ENCODE measurements around the gene MRPS27. TPM values are rescaled to one million over a fixed set of nuclear protein-coding genes. Genes with fewer than 3 reads are reported as not detected.

MRPS27 gene
- polyA plus RNA-seq, 1 donor, result 52.7 TPM

- H3K27ac ChIP-seq (ENCODE audit: low read length), result no peak overlapping the region
- DNase-seq, result no peak
- H3K9me3 ChIP-seq (ENCODE audit: control insufficient read depth, low read depth, low read length), result no peaks in the 10 kb centered on the region
- H3K4me1 ChIP-seq (ENCODE audit: control insufficient read depth, insufficient read depth, low read length), result no peaks in the 10 kb centered on the region
- peaks cover 69% of the 10 kb centered on the region for H3K36me3 ChIP-seq (ENCODE audit: control insufficient read depth, insufficient read depth, low read length)
- no peaks in the 10 kb centered on the region for H3K27me3 ChIP-seq (ENCODE audit: control insufficient read depth, insufficient read depth, low read length)
- H3K4me3 ChIP-seq (ENCODE audit: low read length), result no peak overlapping the region
- WGBS (ENCODE audit: insufficient coverage, low lambda C conversion rate), result no CpG with 5 or more reads among the region's 4 CpGs
These were observed 96.7 kb downstream of the MRPS27 start for GRCh38 chr5:72223371-72223770.

GRCh38 chr5:72222521-72222920 is 97.5 kb downstream of the MRPS27 start:
- Histone ChIP-seq H3K9me3 (ENCODE audit: control insufficient read depth, low read depth, low read length) (no peaks in the 10 kb centered on the region), H3K27me3 (ENCODE audit: control insufficient read depth, insufficient read depth, low read length) (no peaks in the 10 kb centered on the region), H3K36me3 (ENCODE audit: control insufficient read depth, insufficient read depth, low read length) (peaks cover 76% of the 10 kb centered on the region)

GRCh38 chr5:72221541-72221940 is 98.5 kb downstream of the MRPS27 start:
- no CpG with 5 or more reads among the region's 4 CpGs for whole genome bisulfite sequencing (ENCODE audit: insufficient coverage, low lambda C conversion rate)
- H3K36me3 ChIP-seq (ENCODE audit: control insufficient read depth, insufficient read depth, low read length), result peaks cover 71% of the 10 kb centered on the region
- H3K9me3 ChIP-seq (ENCODE audit: control insufficient read depth, low read depth, low read length), result no peaks in the 10 kb centered on the region
- no peak overlapping the region for H3K27ac ChIP-seq (ENCODE audit: low read length)
- no peaks in the 10 kb centered on the region for H3K4me1 ChIP-seq (ENCODE audit: control insufficient read depth, insufficient read depth, low read length)
- no peak for DNase-seq
- no peaks in the 10 kb centered on the region for H3K27me3 ChIP-seq (ENCODE audit: control insufficient read depth, insufficient read depth, low read length)
- no peak overlapping the region for H3K4me3 ChIP-seq (ENCODE audit: low read length)

More at GRCh38 chr5:72222521-72222920, 97.5 kb downstream of the MRPS27 start:
- WGBS (ENCODE audit: insufficient coverage, low lambda C conversion rate), result no CpG with 5 or more reads among the region's 1 CpG
- Histone ChIP-seq H3K4me1 (ENCODE audit: control insufficient read depth, insufficient read depth, low read length) (no peaks in the 10 kb centered on the region), H3K4me3 (ENCODE audit: low read length) (no peak overlapping the region), H3K27ac (ENCODE audit: low read length) (no peak overlapping the region)
- DNase-seq, result no peak

- Histone ChIP-seq H3K4me3 (ENCODE audit: low read length) (no peak overlapping the region), H3K4me1 (ENCODE audit: control insufficient read depth, insufficient read depth, low read length) (no peaks in the 10 kb centered on the region), H3K27me3 (ENCODE audit: control insufficient read depth, insufficient read depth, low read length) (no peaks in the 10 kb centered on the region), H3K27ac (ENCODE audit: low read length) (no peak overlapping the region), H3K36me3 (ENCODE audit: control insufficient read depth, insufficient read depth, low read length) (peaks cover 69% of the 10 kb centered on the region), H3K9me3 (ENCODE audit: control insufficient read depth, low read depth, low read length) (no peaks in the 10 kb centered on the region)
- DNase-seq, result no peak
- WGBS (ENCODE audit: insufficient coverage, low lambda C conversion rate), result no CpG with 5 or more reads among the region's 1 CpG
These were observed 98.9 kb downstream of the MRPS27 start for GRCh38 chr5:72221099-72221498.

GRCh38 chr5:72216756-72217155 is 103.3 kb downstream of the MRPS27 start:
- H3K36me3 ChIP-seq (ENCODE audit: control insufficient read depth, insufficient read depth, low read length), result peaks cover 40% of the 10 kb centered on the region
- no peak for DNase-seq
- 85% methylated on average over 3 of the region's 3 CpGs for WGBS (ENCODE audit: insufficient coverage, low lambda C conversion rate)

GRCh38 chr5:72214168-72214567 is 105.9 kb downstream of the MRPS27 start:
- no peak overlapping the region for H3K27ac ChIP-seq (ENCODE audit: low read length)
- H3K27me3 ChIP-seq (ENCODE audit: control insufficient read depth, insufficient read depth, low read length), result no peaks in the 10 kb centered on the region
- H3K4me3 ChIP-seq (ENCODE audit: low read length), result no peak overlapping the region
- H3K4me1 ChIP-seq (ENCODE audit: control insufficient read depth, insufficient read depth, low read length), result no peaks in the 10 kb centered on the region
- no peaks in the 10 kb centered on the region for H3K9me3 ChIP-seq (ENCODE audit: control insufficient read depth, low read depth, low read length)
- DNase-seq, result no peak
- H3K36me3 ChIP-seq (ENCODE audit: control insufficient read depth, insufficient read depth, low read length), result peaks cover 15% of the 10 kb centered on the region
- WGBS (ENCODE audit: insufficient coverage, low lambda C conversion rate), result 100% methylated on average over 1 of the region's 4 CpGs

More at GRCh38 chr5:72216756-72217155, 103.3 kb downstream of the MRPS27 start:
- no peaks in the 10 kb centered on the region for H3K27me3 ChIP-seq (ENCODE audit: control insufficient read depth, insufficient read depth, low read length)
- H3K4me1 ChIP-seq (ENCODE audit: control insufficient read depth, insufficient read depth, low read length), result no peaks in the 10 kb centered on the region
- H3K4me3 ChIP-seq (ENCODE audit: low read length), result no peak overlapping the region
- H3K9me3 ChIP-seq (ENCODE audit: control insufficient read depth, low read depth, low read length), result no peaks in the 10 kb centered on the region
- H3K27ac ChIP-seq (ENCODE audit: low read length), result no peak overlapping the region

- DNase-seq, result no peak
- Histone ChIP-seq H3K27me3 (ENCODE audit: control insufficient read depth, insufficient read depth, low read length) (no peaks in the 10 kb centered on the region), H3K4me3 (ENCODE audit: low read length) (no peak overlapping the region), H3K27ac (ENCODE audit: low read length) (no peak overlapping the region), H3K9me3 (ENCODE audit: control insufficient read depth, low read depth, low read length) (no peaks in the 10 kb centered on the region), H3K4me1 (ENCODE audit: control insufficient read depth, insufficient read depth, low read length) (no peaks in the 10 kb centered on the region), H3K36me3 (ENCODE audit: control insufficient read depth, insufficient read depth, low read length) (peaks cover 8% of the 10 kb centered on the region)
- 100% methylated on average over 2 of the region's 4 CpGs for WGBS (ENCODE audit: insufficient coverage, low lambda C conversion rate)
These were observed 106.6 kb downstream of the MRPS27 start for GRCh38 chr5:72213482-72213881.

GRCh38 chr5:72212171-72212570 is 107.9 kb downstream of the MRPS27 start:
- 94% methylated on average over 2 of the region's 2 CpGs for WGBS (ENCODE audit: insufficient coverage, low lambda C conversion rate)
- Histone ChIP-seq H3K4me3 (ENCODE audit: low read length) (no peak overlapping the region), H3K9me3 (ENCODE audit: control insufficient read depth, low read depth, low read length) (no peaks in the 10 kb centered on the region), H3K27me3 (ENCODE audit: control insufficient read depth, insufficient read depth, low read length) (no peaks in the 10 kb centered on the region), H3K36me3 (ENCODE audit: control insufficient read depth, insufficient read depth, low read length) (no peaks in the 10 kb centered on the region), H3K4me1 (ENCODE audit: control insufficient read depth, insufficient read depth, low read length) (no peaks in the 10 kb centered on the region), H3K27ac (ENCODE audit: low read length) (no peak overlapping the region)
- DNase-seq, result no peak

- Histone ChIP-seq H3K4me1 (ENCODE audit: control insufficient read depth, insufficient read depth, low read length) (no peaks in the 10 kb centered on the region), H3K9me3 (ENCODE audit: control insufficient read depth, low read depth, low read length) (no peaks in the 10 kb centered on the region), H3K27ac (ENCODE audit: low read length) (no peak overlapping the region), H3K4me3 (ENCODE audit: low read length) (no peak overlapping the region), H3K27me3 (ENCODE audit: control insufficient read depth, insufficient read depth, low read length) (no peaks in the 10 kb centered on the region), H3K36me3 (ENCODE audit: control insufficient read depth, insufficient read depth, low read length) (no peaks in the 10 kb centered on the region)
- 73% methylated on average over 2 of the region's 6 CpGs for WGBS (ENCODE audit: insufficient coverage, low lambda C conversion rate)
- DNase-seq, result no peak
These were observed 109.0 kb downstream of the MRPS27 start for GRCh38 chr5:72210888-72211678.

GRCh38 chr5:72209147-72210115 is 110.6 kb downstream of the MRPS27 start:
- Histone ChIP-seq H3K4me3 (ENCODE audit: low read length) (no peak overlapping the region), H3K4me1 (ENCODE audit: control insufficient read depth, insufficient read depth, low read length) (no peaks in the 10 kb centered on the region), H3K27ac (ENCODE audit: low read length) (no peak overlapping the region), H3K36me3 (ENCODE audit: control insufficient read depth, insufficient read depth, low read length) (peaks cover 7% of the 10 kb centered on the region), H3K9me3 (ENCODE audit: control insufficient read depth, low read depth, low read length) (no peaks in the 10 kb centered on the region), H3K27me3 (ENCODE audit: control insufficient read depth, insufficient read depth, low read length) (no peaks in the 10 kb centered on the region)
- 81% methylated on average over 4 of the region's 10 CpGs for WGBS (ENCODE audit: insufficient coverage, low lambda C conversion rate)
- no peak for DNase-seq
